GM23248 (cell line): Measurements from ENCODE around the gene RAMACL. TPM values are rescaled to one million over a fixed set of nuclear protein-coding genes. Genes with fewer than 3 reads are reported as not detected.
"Not testable (repeated sequence)": the region's sequence is repeated elsewhere in the genome, so short reads cannot be mapped to it uniquely, and the experiment has no call there.

Experiments
- DNase-seq: peaks from one replicate; pipeline ENCODE4 v3.0.0-alpha.2; 2015
- H2AFZ ChIP-seq: fragments of 200-600 bp; sonication (generic); 2 replicates; pipeline ENCODE4 v1.6.1; 2016; ENCODE audit warnings: antibody characterized with exemption
- H3F3A ChIP-seq: fragments of 200-600 bp; sonication (generic); 2 replicates; pipeline ENCODE4 v1.6.1; 2016; ENCODE audit warnings: mild to moderate bottlenecking, antibody characterized with exemption, mixed run types; ENCODE audit not compliant: insufficient read depth
- H3K27ac ChIP-seq: fragments of 200-600 bp; sonication (generic); 2 replicates; pipeline ENCODE4 v1.5.1; 2016; ENCODE audit warnings: mild to moderate bottlenecking
- H3K27me3 ChIP-seq: fragments of 200-600 bp; sonication (generic); replicated peaks from 2 replicates; pipeline ENCODE4 v1.6.1; 2016; ENCODE audit warnings: mild to moderate bottlenecking; ENCODE audit not compliant: insufficient read depth
- H3K36me3 ChIP-seq: fragments of 200-600 bp; sonication (generic); 2 replicates; pipeline ENCODE4 v1.6.1; 2016; ENCODE audit warnings: low read depth, mild to moderate bottlenecking
- H3K4me1 ChIP-seq: fragments of 200-600 bp; sonication (generic); 2 replicates; pipeline ENCODE4 v1.6.1; 2016; ENCODE audit warnings: mild to moderate bottlenecking; ENCODE audit not compliant: insufficient read depth
- H3K4me2 ChIP-seq: fragments of 200-600 bp; sonication (generic); one replicate; pipeline ENCODE4 v1.6.1; 2016; ENCODE audit warnings: mild to moderate bottlenecking; ENCODE audit not compliant: unreplicated experiment
- H3K4me3 ChIP-seq: fragments of 200-600 bp; sonication (generic); 2 replicates; pipeline ENCODE4 v1.5.1; 2016; ENCODE audit warnings: mild to moderate bottlenecking
- H3K79me2 ChIP-seq: fragments of 200-600 bp; sonication (generic); 2 replicates; pipeline ENCODE4 v1.6.1; 2016; ENCODE audit warnings: mild to moderate bottlenecking; ENCODE audit not compliant: insufficient read depth
- H3K9ac ChIP-seq: fragments of 200-600 bp; sonication (generic); 2 replicates; pipeline ENCODE4 v1.6.1; 2016; ENCODE audit warnings: mild to moderate bottlenecking
- H3K9me2 ChIP-seq: fragments of 200-600 bp; sonication (generic); 2 replicates; pipeline ENCODE4 v1.6.1; 2016; ENCODE audit warnings: mixed run types, mild to moderate bottlenecking, moderate library complexity; ENCODE audit not compliant: insufficient read depth
- H3K9me3 ChIP-seq: fragments of 200-600 bp; sonication (generic); one replicate; pipeline ENCODE4 v1.6.1; 2017; ENCODE audit warnings: low read depth
- H4K20me1 ChIP-seq: fragments of 200-600 bp; sonication (generic); 2 replicates; pipeline ENCODE4 v1.6.0; 2016; ENCODE audit not compliant: insufficient read depth
- EZH2 ChIP-seq: fragments of 200-600 bp; sonication (generic); IDR thresholded peaks from 2 replicates; pipeline ENCODE4 v1.6.1; 2018; ENCODE audit warnings: antibody characterized with exemption, mild to moderate bottlenecking; ENCODE audit not compliant: insufficient read depth, poor library complexity, severe bottlenecking
- EZH2phosphoT487 ChIP-seq: fragments of 200-600 bp; sonication (generic); IDR thresholded peaks from 2 replicates; pipeline ENCODE4 v1.6.1; 2018; ENCODE audit warnings: antibody characterized with exemption, moderate library complexity, mild to moderate bottlenecking, low read depth; ENCODE audit not compliant: insufficient read depth
- WGBS, 2 experiments: methylation state at CpG; one replicate each; pipeline ENCODE4 v1.1.6; 2015 to 2017; ENCODE audit warnings: low lambda C conversion rate in 2 of 2, low coverage in 1 of 2; ENCODE audit errors: missing lambda C conversion rate in 2 of 2; 5-methylcytosine and 5-hydroxymethylcytosine counted together
- in situ Hi-C: fragments of 300-500 bp; cut with MboI; formaldehyde crosslinking; loops from 2 replicates; pipeline ENCODE4 v1.15.0; 2020
- polyA plus RNA-seq: library from polyadenylated mRNA; unstranded; fragments of >200 nt; fragmentation: Nextera tagmentation; extraction: Ambion mirVana; gene quantifications from 2 replicates; pipeline ENCODE4 v1.2.1, GENCODE V29; 2016
- total RNA-seq: library from RNA; depleted of rRNA; stranded (reverse); fragments of >200 nt; shearing (Covaris generic); gene quantifications from 2 replicates; pipeline ENCODE4 v1.2.3, GENCODE V29; 2014

RAMACL gene
- total and polyA plus RNA-seq, 2 experiments from 2014 or later, result 0.31 to 2.1 TPM

GRCh38 chr6:166539543-166539942, 46.9 kb downstream of the RAMACL start:
- 91 to 92% methylated on average over 4 of the region's 4 CpGs for WGBS, 2 experiments
- no peak overlapping the region for H3K4me3 ChIP-seq
- no peaks in the 10 kb centered on the region for H3K9me3 ChIP-seq
- no peaks in the 10 kb centered on the region for H3F3A ChIP-seq
- TF ChIP-seq EZH2, result no peak
- TF ChIP-seq EZH2phosphoT487, result no peak
- H2AFZ ChIP-seq, result no peak overlapping the region
- H3K36me3 ChIP-seq, result peaks cover 11% of the 10 kb centered on the region; the same call in 1 of the 2 replicates
- H3K9me2 ChIP-seq, result no peaks in the 10 kb centered on the region
- in situ Hi-C loops, result no loop called here
- H3K27ac ChIP-seq, result no peak overlapping the region
- no peaks in the 10 kb centered on the region for H3K27me3 ChIP-seq
- no peak overlapping the region for H3K4me2 ChIP-seq
- no peak overlapping the region for H3K9ac ChIP-seq
- DNase-seq, result no peak
- no peaks in the 10 kb centered on the region for H3K4me1 ChIP-seq
- no peaks in the 10 kb centered on the region for H4K20me1 ChIP-seq
- peaks cover 11% of the 10 kb centered on the region; the same call in 1 of the 2 replicates for H3K79me2 ChIP-seq

DNA sequence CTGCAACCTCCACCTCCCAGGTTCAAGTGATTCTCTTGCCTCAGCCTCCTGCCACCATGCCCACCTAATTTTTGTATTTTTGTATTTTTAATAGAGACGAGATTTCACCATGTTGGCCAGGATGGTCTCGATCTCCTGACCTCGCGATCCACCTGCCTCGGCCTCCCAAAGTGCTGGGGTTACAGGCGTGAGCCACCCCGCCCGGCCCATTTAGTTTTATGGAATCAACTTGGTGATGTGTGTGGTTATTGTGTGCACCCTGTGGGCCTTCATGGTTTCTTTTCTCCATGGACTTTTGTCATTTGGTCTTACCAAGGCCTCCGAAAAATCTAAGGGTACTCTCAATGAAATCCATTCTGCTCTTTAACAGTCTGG, 47.5 kb downstream of the RAMACL start:
- H3K79me2 ChIP-seq, result peaks cover 11% of the 10 kb centered on the region; the same call in 1 of the 2 replicates
- H3K4me3 ChIP-seq, H3K27me3 ChIP-seq, H3K9me3 ChIP-seq, H3K4me2 ChIP-seq, H3K9me2 ChIP-seq, DNase-seq, H3K4me1 ChIP-seq, H2AFZ ChIP-seq, H4K20me1 ChIP-seq, H3F3A ChIP-seq, in situ Hi-C loops, H3K27ac ChIP-seq, H3K9ac ChIP-seq: not testable (repeated sequence)
- whole genome bisulfite sequencing, 2 experiments, result 92 to 97% methylated on average over 9 of the region's 9 CpGs
- H3K36me3 ChIP-seq, result peaks cover 11% of the 10 kb centered on the region; the same call in 1 of the 2 replicates

DNA sequence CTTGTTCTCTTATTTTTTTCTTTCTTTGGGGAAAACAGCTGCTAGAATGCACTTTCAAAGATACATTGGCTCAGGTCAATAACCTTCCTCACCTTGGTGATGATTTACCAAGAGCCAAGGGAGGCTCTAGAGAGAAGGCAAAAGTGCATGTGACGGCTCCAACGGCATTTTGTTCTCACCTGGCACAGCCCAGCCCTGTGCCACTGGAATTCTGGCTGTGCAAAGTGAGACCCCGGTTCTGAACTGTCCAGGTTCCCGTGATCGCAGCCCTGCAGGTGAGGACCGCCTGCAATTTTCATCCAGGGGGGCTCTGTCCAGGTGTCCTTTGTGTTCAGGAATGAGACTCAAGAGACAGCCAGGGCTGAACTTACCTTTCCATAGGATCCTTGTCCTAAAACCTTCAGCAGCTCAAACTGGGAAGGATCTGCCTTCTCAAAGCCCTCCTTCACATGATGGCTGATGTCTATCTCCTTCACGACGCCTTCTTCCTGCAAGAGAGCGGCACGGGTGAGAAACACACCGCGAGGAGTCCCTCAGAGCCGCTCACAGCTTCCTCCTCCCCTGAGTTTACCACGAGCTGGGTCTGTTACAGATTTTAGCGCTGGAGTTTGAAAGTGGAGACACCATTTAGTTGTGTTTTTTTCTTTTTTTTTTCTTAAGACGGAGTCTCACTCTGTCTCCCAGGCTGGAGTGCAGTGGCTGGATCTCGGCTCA, 48.0 kb downstream of the RAMACL start:
- H4K20me1 ChIP-seq, result no peaks in the 10 kb centered on the region
- H2AFZ ChIP-seq, result no peak overlapping the region
- no peak overlapping the region for H3K4me2 ChIP-seq
- H3K4me1 ChIP-seq, result no peaks in the 10 kb centered on the region
- in situ Hi-C loops, result no loop called here
- no peak overlapping the region for H3K9ac ChIP-seq
- TF ChIP-seq EZH2phosphoT487 (no peak), EZH2 (no peak)
- 89% methylated on average over 17 of the region's 17 CpGs for WGBS, 2 experiments
- no peak overlapping the region for H3K27ac ChIP-seq
- H3K9me2 ChIP-seq, result no peaks in the 10 kb centered on the region
- no peak overlapping the region for H3K4me3 ChIP-seq
- H3K36me3 ChIP-seq, result peaks cover 11% of the 10 kb centered on the region; the same call in 1 of the 2 replicates
- peaks cover 7% of the 10 kb centered on the region; the same call in 1 of the 2 replicates for H3K79me2 ChIP-seq
- H3K27me3 ChIP-seq, result no peaks in the 10 kb centered on the region
- no peaks in the 10 kb centered on the region for H3F3A ChIP-seq
- no peaks in the 10 kb centered on the region for H3K9me3 ChIP-seq
- DNase-seq, result no peak

DNA sequence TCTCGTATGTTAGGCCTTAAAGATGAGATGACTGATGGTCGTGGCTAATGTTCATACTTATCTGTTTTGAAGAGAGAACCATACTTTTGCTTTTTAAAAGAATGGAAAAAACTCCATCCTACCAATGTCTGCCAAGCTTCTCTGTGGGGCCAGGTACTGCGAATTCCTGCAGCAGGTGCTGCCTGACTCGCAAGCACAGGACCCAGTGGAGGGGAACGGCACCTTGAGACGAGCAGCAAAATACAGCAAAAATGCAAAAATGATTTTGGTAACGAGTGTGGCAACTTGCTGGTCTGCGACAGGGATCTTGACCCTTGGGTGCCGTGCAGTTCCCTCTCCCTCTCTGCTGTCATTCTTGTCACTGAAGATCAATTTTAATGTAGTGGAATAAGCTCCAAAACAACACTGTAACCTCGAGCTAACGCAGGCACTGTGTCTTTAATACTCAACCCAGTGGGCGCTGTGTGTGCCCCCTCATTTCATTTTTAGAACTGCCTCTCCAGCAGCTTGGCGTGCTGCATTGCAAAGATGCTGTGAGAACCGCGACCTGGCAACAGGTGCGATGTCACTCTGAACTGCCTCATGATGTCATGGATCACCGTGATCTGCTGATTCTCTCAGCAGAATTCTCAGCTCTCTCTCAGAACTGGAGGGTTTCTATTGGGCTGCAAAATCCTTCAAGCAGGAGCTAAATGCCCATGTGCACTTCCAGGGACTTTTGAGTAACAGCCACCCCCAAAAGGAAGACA, 51.6 kb downstream of the RAMACL start:
- 93 to 95% methylated on average over 17 of the region's 17 CpGs for WGBS, 2 experiments

More for the DNA sequence above, 51.6 kb downstream of the RAMACL start:
- no peak overlapping the region for H3K4me3 ChIP-seq
- no peaks in the 10 kb centered on the region for H4K20me1 ChIP-seq
- no peaks in the 10 kb centered on the region for H3K4me1 ChIP-seq
- no peak overlapping the region for H3K27ac ChIP-seq
- in situ Hi-C loops, result no loop called here
- H2AFZ ChIP-seq, result no peak overlapping the region
- TF ChIP-seq EZH2phosphoT487 (no peak), EZH2 (no peak)
- H3K9me2 ChIP-seq, result no peaks in the 10 kb centered on the region
- H3K9me3 ChIP-seq, result no peaks in the 10 kb centered on the region
- no peaks in the 10 kb centered on the region for H3K79me2 ChIP-seq
- no peaks in the 10 kb centered on the region for H3K27me3 ChIP-seq
- no peak for DNase-seq
- no peak overlapping the region for H3K9ac ChIP-seq
- peaks cover 20% of the 10 kb centered on the region; the same call in 1 of the 2 replicates for H3K36me3 ChIP-seq
- no peaks in the 10 kb centered on the region for H3F3A ChIP-seq
- no peak overlapping the region for H3K4me2 ChIP-seq
